HCT116 (cell line): Measurements from ENCODE around the gene SEMA3E.
"Not testable (repeated sequence)": the region's sequence is repeated elsewhere in the genome, so short reads cannot be mapped to it uniquely, and the experiment has no call there.

Experiments
- ATF3 ChIP-seq: IDR thresholded peaks from 2 replicates; pipeline ENCODE4 v1.6.1; 2012
- EGR1 ChIP-seq: IDR thresholded peaks from 2 replicates; pipeline ENCODE4 v1.6.1; 2012; ENCODE audit warnings: low read depth
- EZH2 ChIP-seq: fragments of 200-600 bp; sonication (generic); IDR thresholded peaks from 2 replicates; pipeline ENCODE4 v1.6.1; 2017; ENCODE audit warnings: antibody characterized with exemption, mixed run types
- EZH2phosphoT487 ChIP-seq: fragments of 200-600 bp; IDR thresholded peaks from 2 replicates; pipeline ENCODE4 v1.6.1; 2018; ENCODE audit warnings: antibody characterized with exemption, borderline replicate concordance
- FOSL1 ChIP-seq: IDR thresholded peaks from 2 replicates; pipeline ENCODE4 v1.6.1; 2012; ENCODE audit warnings: low read depth
- JUND ChIP-seq: IDR thresholded peaks from 2 replicates; pipeline ENCODE4 v1.6.1; 2012
- POLR2A ChIP-seq: IDR thresholded peaks from 2 replicates; pipeline ENCODE4 v1.7.0; 2011; ENCODE audit warnings: borderline replicate concordance; ENCODE audit not compliant: insufficient read depth, insufficient read length; ENCODE audit errors: extremely low read depth
- POLR2AphosphoS5 ChIP-seq: IDR thresholded peaks from 2 replicates; pipeline ENCODE4 v1.6.1; 2011; ENCODE audit warnings: mild to moderate bottlenecking, low read depth, low read length, moderate library complexity
- RAD21 ChIP-seq: IDR thresholded peaks from 2 replicates; pipeline ENCODE4 v1.6.1; 2012; ENCODE audit warnings: low read depth, mild to moderate bottlenecking
- REST ChIP-seq: IDR thresholded peaks from 2 replicates; pipeline ENCODE4 v1.6.1; 2012; ENCODE audit warnings: low read depth
- YY1 ChIP-seq: IDR thresholded peaks from 2 replicates; pipeline ENCODE4 v1.6.1; 2011; ENCODE audit warnings: low read length, low read depth, moderate library complexity, mild to moderate bottlenecking; ENCODE audit not compliant: insufficient replicate concordance; ENCODE audit errors: extremely low read depth
- ZNF274 ChIP-seq: fragments of 200-500 bp; sonication (Bioruptor generic); IDR thresholded peaks from 2 replicates; pipeline ENCODE4 v1.6.1; 2014; ENCODE audit warnings: mild to moderate bottlenecking, low read depth, low read length, inconsistent platforms
- TF ChIP-seq, protein P1 (sequence below), 3 experiments: fragments of 200-600 bp in 1 of 3; sonication (generic) in 1 of 3; IDR thresholded peaks in 2 of 3; conservative IDR thresholded peaks in 1 of 3; 2 replicates each; pipeline ENCODE4 v1.5.1; 2012 to 2017; ENCODE audit warnings: low read depth in 2 of 3, low read length in 2 of 3, antibody characterized with exemption in 1 of 3, borderline replicate concordance in 1 of 3, control low read depth in 1 of 3, mild to moderate bottlenecking in 1 of 3, mixed read lengths in 1 of 3, mixed run types in 1 of 3, moderate library complexity in 1 of 3; ENCODE audit not compliant: insufficient read depth in 1 of 3
- TF ChIP-seq, protein P2 (sequence below): IDR thresholded peaks from 2 replicates; pipeline ENCODE4 v1.6.1; 2012

- TF ChIP-seq POLR2A, EZH2, EZH2phosphoT487, EGR1, ATF3, YY1, REST, POLR2AphosphoS5, JUND, FOSL1, RAD21, ZNF274: not testable (repeated sequence)
- TF ChIP-seq, protein P1, sequence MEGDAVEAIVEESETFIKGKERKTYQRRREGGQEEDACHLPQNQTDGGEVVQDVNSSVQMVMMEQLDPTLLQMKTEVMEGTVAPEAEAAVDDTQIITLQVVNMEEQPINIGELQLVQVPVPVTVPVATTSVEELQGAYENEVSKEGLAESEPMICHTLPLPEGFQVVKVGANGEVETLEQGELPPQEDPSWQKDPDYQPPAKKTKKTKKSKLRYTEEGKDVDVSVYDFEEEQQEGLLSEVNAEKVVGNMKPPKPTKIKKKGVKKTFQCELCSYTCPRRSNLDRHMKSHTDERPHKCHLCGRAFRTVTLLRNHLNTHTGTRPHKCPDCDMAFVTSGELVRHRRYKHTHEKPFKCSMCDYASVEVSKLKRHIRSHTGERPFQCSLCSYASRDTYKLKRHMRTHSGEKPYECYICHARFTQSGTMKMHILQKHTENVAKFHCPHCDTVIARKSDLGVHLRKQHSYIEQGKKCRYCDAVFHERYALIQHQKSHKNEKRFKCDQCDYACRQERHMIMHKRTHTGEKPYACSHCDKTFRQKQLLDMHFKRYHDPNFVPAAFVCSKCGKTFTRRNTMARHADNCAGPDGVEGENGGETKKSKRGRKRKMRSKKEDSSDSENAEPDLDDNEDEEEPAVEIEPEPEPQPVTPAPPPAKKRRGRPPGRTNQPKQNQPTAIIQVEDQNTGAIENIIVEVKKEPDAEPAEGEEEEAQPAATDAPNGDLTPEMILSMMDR (IDR thresholded peaks at IDR 0.05 in 2 of 3, conservative IDR thresholded peaks at IDR 0.05 in 1 of 3; ENCODE audit: borderline replicate concordance in 1 of 3, insufficient read depth in 1 of 3, low read depth in 2 of 3, low read length in 2 of 3) = not testable (repeated sequence)
- TF ChIP-seq, protein P2, sequence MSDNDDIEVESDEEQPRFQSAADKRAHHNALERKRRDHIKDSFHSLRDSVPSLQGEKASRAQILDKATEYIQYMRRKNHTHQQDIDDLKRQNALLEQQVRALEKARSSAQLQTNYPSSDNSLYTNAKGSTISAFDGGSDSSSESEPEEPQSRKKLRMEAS = not testable (repeated sequence)
Observed at GRCh38 chr7:83459930-83460653, 188.8 kb downstream of the SEMA3E start.
